Activated CD4-positive, alpha-beta T cell treated with anti-CD3 and anti-CD28 coated beads, Interleukin-2, amount 50 U/mL, for 4 hours (primary cell): Measurements from ENCODE around the gene BRD7.

Source experiments
- DNase-seq, 2 experiments: peaks; one replicate each; pipeline ENCODE4 v3.0.0-alpha.2; 2020

BRD7 gene

DNA sequence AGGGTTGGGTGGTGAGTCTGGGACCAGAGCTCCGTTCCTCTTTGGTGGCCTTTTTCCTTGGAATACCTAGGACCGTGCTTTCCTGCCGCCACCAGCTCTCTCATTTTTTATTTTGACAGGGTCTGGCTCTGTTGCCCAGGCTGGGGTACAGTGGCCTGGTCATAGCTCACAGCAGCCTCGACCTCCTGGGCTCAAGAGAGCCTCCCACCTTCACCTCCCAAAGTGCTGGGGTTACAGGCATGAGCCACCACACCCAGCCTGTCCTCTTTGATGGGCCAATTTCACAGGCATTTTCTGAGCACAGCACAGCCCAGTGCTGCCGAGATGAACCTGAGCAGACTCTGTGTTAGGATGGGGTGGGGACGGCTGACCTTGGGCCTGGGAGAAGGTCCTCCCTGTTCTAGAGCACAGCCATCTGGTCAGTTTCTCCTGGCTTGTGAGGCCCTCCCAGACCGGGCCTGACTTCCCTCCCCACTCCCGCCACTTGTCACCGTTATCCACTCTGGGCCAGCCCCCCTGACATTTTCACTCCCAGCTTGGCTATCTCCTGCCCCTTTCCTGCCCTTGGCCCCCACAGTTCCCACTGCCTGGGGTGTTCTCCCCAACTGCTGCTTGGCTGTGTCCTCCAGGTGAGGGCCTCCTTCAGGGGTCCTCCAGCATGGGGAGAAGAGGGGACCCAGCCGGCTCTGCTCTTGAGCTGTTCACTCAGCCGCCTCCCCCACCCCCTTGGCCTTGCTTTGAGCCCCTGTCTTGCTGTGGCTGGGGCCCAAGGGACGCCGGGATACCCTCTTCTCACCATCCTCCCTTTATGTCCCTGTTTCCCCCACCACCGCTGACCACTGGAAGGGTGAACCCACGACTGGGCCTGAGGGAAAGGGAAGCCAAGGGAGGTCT, 97.4 kb downstream of the BRD7 start:
- DNase-seq: no peak

DNA sequence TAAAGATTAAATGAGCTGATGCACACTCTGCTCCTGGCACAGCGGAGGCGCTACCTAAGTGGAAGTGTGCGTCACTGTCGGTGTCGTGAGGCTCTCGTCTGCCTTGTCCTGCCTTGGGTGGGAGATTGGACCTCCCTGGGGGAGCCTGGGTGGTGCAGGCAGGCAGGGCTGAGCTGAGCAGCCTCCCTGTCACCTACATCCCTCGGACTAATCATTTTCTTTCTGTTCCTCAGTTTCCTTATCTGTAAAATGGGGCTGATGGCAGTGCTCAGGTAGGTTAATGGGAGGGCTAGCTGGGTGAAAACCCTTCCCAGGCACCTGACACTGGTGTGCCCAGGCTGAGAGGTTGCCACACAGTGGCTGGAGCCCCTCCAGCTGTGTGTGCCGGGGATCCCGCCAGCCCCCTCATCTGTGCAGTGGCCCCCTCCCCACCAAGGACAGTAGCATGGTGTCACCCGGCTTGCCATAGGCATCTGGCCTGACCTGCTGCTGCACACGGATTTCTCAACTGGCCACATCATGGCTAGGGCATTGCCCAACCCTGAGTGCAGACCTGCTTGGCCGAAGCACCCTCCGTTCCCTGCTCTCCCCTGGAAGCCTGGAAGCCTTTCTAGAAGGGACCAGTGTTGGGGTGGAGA, 98.2 kb downstream of the BRD7 start:
- DNase-seq: no peak

DNA sequence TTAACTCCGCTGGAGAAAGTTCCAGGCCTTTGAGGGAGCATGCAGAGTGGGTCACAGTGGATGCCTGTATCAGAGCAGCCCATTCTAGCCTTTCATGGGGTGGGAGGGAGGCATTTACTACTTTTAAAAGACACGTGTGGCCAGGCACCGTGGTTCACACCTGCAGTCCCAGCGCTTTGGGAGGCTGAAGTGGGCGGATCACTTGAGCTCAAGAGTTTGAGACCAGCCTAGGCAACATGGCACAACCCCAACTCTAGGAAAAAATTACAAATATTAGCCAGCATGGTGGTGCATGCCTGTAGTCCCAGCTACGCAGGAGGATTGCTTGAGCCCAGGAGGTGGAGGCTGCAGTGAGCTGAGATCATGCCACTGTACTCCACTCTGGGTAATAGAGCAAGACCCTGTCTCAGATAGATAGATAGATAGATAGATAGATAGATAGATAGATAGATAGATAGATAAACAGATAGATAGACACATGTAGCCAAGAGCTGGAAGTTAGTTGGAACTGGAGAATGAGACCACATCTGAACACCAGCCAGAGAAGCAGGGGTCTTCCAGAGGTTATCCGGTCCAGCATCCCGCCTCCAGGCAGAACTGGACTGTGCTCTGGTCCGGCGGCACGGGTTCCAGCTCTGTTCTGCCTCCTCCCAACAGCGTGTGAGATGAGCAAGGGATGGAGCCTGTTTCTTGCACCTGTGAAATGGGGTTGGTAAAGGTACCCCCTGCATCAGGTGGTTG, 98.8 kb downstream of the BRD7 start:
- DNase-seq: no peak

DNA sequence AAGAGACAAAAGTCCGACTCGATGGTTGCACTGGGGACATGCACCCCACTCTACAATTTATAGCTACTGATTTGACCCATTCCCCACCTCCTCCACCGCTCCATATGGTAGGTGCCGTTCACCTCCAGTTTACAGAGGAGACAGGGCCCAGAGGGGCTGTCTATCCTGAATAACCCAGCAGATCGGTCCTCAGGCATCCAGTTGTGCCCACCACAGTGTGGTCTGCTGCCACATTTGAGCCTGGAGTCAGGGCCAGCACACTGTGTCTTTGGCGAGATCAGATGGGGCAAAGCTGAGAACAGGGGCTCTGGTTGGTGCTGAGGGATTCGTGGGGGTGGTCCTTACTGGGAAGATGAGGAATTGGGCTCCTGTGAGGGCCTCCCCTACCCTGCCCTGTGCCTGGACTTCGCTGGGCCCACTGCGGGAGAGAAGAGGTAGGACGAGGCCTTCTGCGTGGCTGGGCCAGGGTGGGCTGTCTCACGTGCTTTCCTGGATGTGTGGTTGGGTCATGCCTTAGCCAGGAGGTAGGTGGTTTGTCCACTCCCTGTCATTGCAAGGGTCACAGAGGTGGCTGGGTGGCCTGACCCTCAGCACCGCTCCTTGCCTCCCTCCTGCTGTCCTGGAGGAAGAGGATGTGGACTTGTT, 99.6 kb downstream of the BRD7 start:
- DNase-seq: no peak

DNA sequence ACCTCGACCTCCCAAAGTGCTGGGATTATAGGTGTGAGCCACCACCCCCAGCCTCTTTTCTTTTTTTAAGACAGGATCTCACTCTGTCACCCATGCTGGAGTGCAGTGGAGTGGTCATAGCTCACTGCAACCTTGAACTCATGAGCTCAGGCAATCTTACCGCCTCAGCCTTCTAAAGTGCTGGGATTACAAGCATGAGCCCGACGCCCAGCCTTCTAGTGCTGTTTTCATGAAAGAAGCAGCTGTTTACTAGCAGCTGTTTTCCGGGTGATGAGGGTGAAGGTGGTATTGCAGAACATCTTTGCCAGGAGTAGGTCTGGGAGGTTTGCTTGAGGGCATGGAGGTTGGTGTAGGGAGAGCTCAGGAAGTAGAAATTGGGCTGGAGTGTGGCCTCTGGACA, 100.4 kb downstream of the BRD7 start:
- DNase-seq: no peak

DNA sequence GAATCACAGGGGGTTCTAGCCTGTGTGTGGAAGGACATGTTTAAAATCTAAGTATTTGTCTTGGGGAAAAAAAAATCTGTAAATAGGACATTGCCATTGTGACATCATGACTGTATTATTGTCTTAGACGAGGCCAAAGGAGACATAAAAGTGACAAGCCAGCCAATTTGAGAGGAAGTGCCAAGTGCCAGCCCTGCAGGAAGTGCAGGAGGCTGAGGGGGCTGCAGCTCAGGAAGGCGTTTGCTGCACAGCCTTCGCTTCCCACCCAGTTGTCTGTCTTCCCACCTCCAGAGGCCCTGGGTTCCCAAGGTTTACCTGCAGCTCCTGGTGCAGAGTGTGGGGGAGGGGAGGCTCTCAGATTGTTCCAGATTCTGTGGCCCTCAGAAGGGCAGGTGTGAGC, 101.1 kb downstream of the BRD7 start:
- DNase-seq: no peak

DNA sequence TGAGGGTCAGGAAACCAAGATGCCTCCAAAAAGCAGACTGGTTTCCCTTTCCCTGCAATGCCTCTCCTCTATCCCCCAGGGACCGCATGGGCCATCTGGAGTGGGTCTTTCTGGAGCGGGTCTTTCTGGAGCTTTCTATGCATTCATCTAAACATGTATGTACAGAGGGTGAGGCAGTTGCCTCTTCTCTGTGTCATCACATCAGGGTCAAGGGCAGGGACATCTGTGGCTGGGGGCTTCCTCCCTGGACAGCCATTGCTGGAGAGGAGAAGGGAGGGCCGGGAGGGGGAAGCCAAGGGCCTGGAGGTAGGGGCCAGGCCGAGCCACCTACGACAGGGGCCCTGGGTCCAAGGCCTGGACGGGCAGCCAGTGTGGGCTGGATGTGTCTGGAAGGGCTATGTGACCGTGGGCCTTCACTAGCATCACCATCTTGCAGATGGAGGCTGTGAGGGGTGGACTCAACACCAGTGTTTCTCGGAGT, 101.6 kb downstream of the BRD7 start:
- no peak for DNase-seq

DNA sequence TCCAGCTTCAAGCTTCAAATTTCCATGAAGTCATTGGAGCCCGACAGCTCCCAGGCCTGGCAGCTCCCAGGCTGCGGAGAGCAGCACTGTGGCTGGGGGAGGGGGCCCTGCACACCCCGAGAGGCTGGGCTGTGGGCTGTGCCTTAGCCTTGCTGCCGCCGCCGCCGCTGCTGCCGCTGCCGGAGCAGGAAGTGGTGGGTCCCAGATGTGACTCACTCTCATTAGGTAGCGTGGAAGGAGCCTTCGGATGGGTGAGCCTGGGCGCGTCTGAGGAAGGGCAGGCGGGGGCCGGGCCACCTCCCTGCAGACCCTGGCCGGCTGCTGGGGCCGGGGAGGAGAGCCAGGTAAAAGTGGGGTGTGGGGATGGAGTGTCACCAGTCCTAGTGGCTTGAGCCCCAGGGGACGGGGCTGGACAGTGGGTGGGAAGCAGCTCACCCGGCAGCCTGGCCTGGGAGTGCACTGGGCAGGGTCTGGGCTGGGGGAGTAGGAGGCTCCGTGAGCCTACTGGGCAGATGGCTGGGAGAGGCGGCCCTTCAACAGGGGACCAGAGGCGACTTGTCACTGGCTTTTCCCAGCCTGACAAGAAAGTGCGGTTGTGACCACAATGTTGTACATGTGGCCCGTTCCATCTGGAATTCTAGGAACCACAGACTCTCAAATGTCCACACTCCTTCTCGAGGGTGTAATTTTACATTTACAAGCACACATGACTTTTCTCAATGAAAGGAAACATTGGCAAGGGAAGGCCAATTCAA, 102.3 kb downstream of the BRD7 start, which contains the start of gene ADCY7:
Gene ADCY7, plus strand, starts transcription at position 215 of the 755 bp plus-strand sequence. CDS start 21,629 bp downstream, outside the sequence.
- DNase-seq: peak; percentile 76 to 81
